CD14-positive monocyte (primary cell): ENCODE measurements around the gene PHOSPHO1. TPM values are rescaled to one million over a fixed set of nuclear protein-coding genes. Genes with fewer than 3 reads are reported as not detected.
A peak's percentile ranks its signal among the peaks of the same experiment; 100 is the strongest.

Experiments used
- DNase-seq, 3 donors: peaks; one replicate each; pipeline ENCODE4 v3.0.0-alpha.2; 2011 to 2022
- H2AFZ ChIP-seq: 2 replicates; pipeline ENCODE4 v1.6.0; 2012; ENCODE audit warnings: mild to moderate bottlenecking, low read depth, low read length, inconsistent platforms; ENCODE audit not compliant: insufficient read depth, poor library complexity, severe bottlenecking
- H3K27ac ChIP-seq, 2 donors: 1 replicate in 1 of 2; 2 replicates in 1 of 2; pipeline ENCODE4 v1.5.1; 2012 to 2013; ENCODE audit warnings: low read length in 2 of 2, control low read depth in 1 of 2, inconsistent platforms in 1 of 2, low read depth in 1 of 2, mild to moderate bottlenecking in 1 of 2
- H3K27me3 ChIP-seq, 2 donors: one replicate each; pipeline versions ENCODE4 v1.6.0 to v1.6.1; 2011 to 2013; ENCODE audit warnings: low read length in 2 of 2; ENCODE audit not compliant: control insufficient read depth in 2 of 2, insufficient read depth in 2 of 2
- H3K36me3 ChIP-seq, 2 donors: replicated peaks in 1 of 2; 1 replicate in 1 of 2; 2 replicates in 1 of 2; pipeline versions ENCODE4 v1.5.1 to v1.6.1; 2012 to 2013; ENCODE audit warnings: low read length in 2 of 2, control low read depth in 1 of 2, inconsistent platforms in 1 of 2, mild to moderate bottlenecking in 1 of 2; ENCODE audit not compliant: insufficient read depth in 2 of 2, control insufficient read depth in 1 of 2
- H3K4me1 ChIP-seq, 2 donors: 1 replicate in 1 of 2; 2 replicates in 1 of 2; pipeline versions ENCODE4 v1.5.1 to v1.6.1; 2012 to 2013; ENCODE audit warnings: low read length in 2 of 2, control low read depth in 1 of 2, inconsistent platforms in 1 of 2, mild to moderate bottlenecking in 1 of 2, moderate library complexity in 1 of 2; ENCODE audit not compliant: insufficient read depth in 2 of 2, control insufficient read depth in 1 of 2
- H3K4me2 ChIP-seq: replicated peaks from 2 replicates; pipeline ENCODE3; 2012; ENCODE audit warnings: low read length, moderate library complexity, mild to moderate bottlenecking; ENCODE audit not compliant: poor library complexity, severe bottlenecking; ENCODE audit errors: extremely low read depth
- H3K4me3 ChIP-seq, 3 experiments: fragments of 200-600 bp in 1 of 3; sonication (generic) in 1 of 3; replicated peaks in 1 of 3; 1 replicate in 2 of 3; 2 replicates in 1 of 3; pipeline ENCODE4 v1.5.1; 2011 to 2013; ENCODE audit warnings: low read length in 3 of 3, mild to moderate bottlenecking in 3 of 3, control low read depth in 2 of 3, low read depth in 2 of 3, inconsistent platforms in 1 of 3, moderate library complexity in 1 of 3
- H3K79me2 ChIP-seq: 2 replicates; pipeline ENCODE4 v1.6.0; 2012; ENCODE audit warnings: mild to moderate bottlenecking, control low read depth, inconsistent platforms, low read length, moderate library complexity; ENCODE audit not compliant: insufficient read depth
- H3K9ac ChIP-seq: 2 replicates; pipeline ENCODE4 v1.6.0; 2017; ENCODE audit warnings: low read length, mild to moderate bottlenecking; ENCODE audit not compliant: insufficient read depth, poor library complexity, severe bottlenecking
- H3K9me3 ChIP-seq, 2 donors: replicated peaks in 1 of 2; 1 replicate in 1 of 2; 2 replicates in 1 of 2; pipeline versions ENCODE4 v1.5.1 to v1.6.1; 2012 to 2013; ENCODE audit warnings: low read length in 2 of 2, control low read depth in 1 of 2; ENCODE audit not compliant: control insufficient read depth in 1 of 2, insufficient read depth in 1 of 2
- H4K20me1 ChIP-seq: 2 replicates; pipeline ENCODE4 v1.6.0; 2012; ENCODE audit warnings: mild to moderate bottlenecking, low read length, control low read depth, moderate library complexity; ENCODE audit not compliant: insufficient read depth
- H3K27ac Mint-ChIP-seq, 7 donors: one replicate each; pipeline ENCODE4 v1.8.0; 2020; ENCODE audit warnings: mild to moderate bottlenecking in 7 of 7, mixed read lengths in 7 of 7, moderate library complexity in 6 of 7, inconsistent platforms in 2 of 7
- H3K27me3 Mint-ChIP-seq, 3 donors: one replicate each; pipeline ENCODE4 v1.8.0; 2021 to 2022; ENCODE audit warnings: low read depth in 3 of 3, mild to moderate bottlenecking in 3 of 3, mixed read lengths in 3 of 3, moderate library complexity in 3 of 3, inconsistent platforms in 1 of 3
- H3K36me3 Mint-ChIP-seq, 2 donors: one replicate each; pipeline ENCODE4 v1.8.0; 2020; ENCODE audit warnings: mixed read lengths in 2 of 2, inconsistent platforms in 1 of 2, mild to moderate bottlenecking in 1 of 2
- H3K4me1 Mint-ChIP-seq: one replicate; pipeline ENCODE4 v1.8.0; 2020; ENCODE audit warnings: mild to moderate bottlenecking, mixed read lengths
- H3K4me3 Mint-ChIP-seq, 2 donors: one replicate each; pipeline ENCODE4 v1.8.0; 2020; ENCODE audit warnings: mild to moderate bottlenecking in 2 of 2, mixed read lengths in 2 of 2, moderate library complexity in 1 of 2
- H3K9me3 Mint-ChIP-seq, 7 donors: one replicate each; pipeline ENCODE4 v1.8.0; 2020 to 2022; ENCODE audit warnings: mixed read lengths in 7 of 7, mild to moderate bottlenecking in 6 of 7, moderate library complexity in 6 of 7, inconsistent platforms in 2 of 7
- CTCF ChIP-seq: fragments of 200-600 bp; IDR thresholded peaks from one replicate; pipeline ENCODE4 v1.8.0; 2022; ENCODE audit warnings: antibody characterized with exemption, mild to moderate bottlenecking
- WGBS: methylation state at CpG from one replicate; pipeline ENCODE4 v1.1.5; 2013; ENCODE audit warnings: missing lambda C conversion rate; ENCODE audit not compliant: insufficient coverage; 5-methylcytosine and 5-hydroxymethylcytosine counted together
- intact Hi-C, 2 donors: fragments of 100-400 bp; cut with micrococcal nuclease; formaldehyde crosslinking; loops; one replicate each; pipeline versions ENCODE4 v1.15.0 to v1.15.1; 2023
- polyA plus RNA-seq, 3 donors: library from polyadenylated mRNA; depleted of rRNA in 1 of 3; unstranded in 2 of 3; stranded (reverse) in 1 of 3; fragments of 300-500 nt in 2 of 3; fragments of >200 nt in 1 of 3; fragmentation: Illumina TruSeq in 2 of 3; gene quantifications; 1 replicate in 2 of 3; 2 replicates in 1 of 3; pipeline ENCODE4 v1.2.3, GENCODE V29; 2012 to 2021

Gene PHOSPHO1
- polyA plus RNA-seq, 3 donors, result 0.51 to 1.4 (median 0.61) TPM

- H3K4me1 ChIP-seq, result peaks cover 39 to 59% of the 10 kb centered on the region in 2 donors
- H3K36me3 ChIP-seq, result peaks cover 16 to 23% of the 10 kb centered on the region in 2 donors
- peaks cover 18% of the 10 kb centered on the region for H4K20me1 ChIP-seq
- peak overlapping the region; percentile 75 to 92 for H3K4me3 Mint-ChIP-seq
- peaks cover 57% of the 10 kb centered on the region for H3K4me1 Mint-ChIP-seq
- H3K4me2 ChIP-seq, result peak overlapping the region; percentile 76
- DNase-seq, result no peak
- H3K27me3 ChIP-seq, result peaks cover 19 to 48% of the 10 kb centered on the region in 2 donors
- peak overlapping the region; percentile 32 for H2AFZ ChIP-seq
- no peak for TF ChIP-seq CTCF
- H3K9ac ChIP-seq, result peak overlapping the region; percentile 12
- H3K27ac Mint-ChIP-seq, result no peak overlapping the region
- 42% methylated on average over 2 of the region's 11 CpGs for WGBS
- no peak overlapping the region for H3K27ac ChIP-seq
- intact Hi-C loops, result loop anchor here in 1 of 2 donors (5.0 kb wide), 1 partner anchor 67 kb away; no protein-coding TSS in a partner anchor
- peaks cover 36% of the 10 kb centered on the region in 2 donors for H3K36me3 Mint-ChIP-seq
- peaks cover 0 to 5% of the 10 kb centered on the region in 2 donors for H3K9me3 ChIP-seq
- peak overlapping the region in 1 of 3 experiments; percentile 69 for H3K4me3 ChIP-seq
- H3K79me2 ChIP-seq, result no peaks in the 10 kb centered on the region
- H3K27me3 Mint-ChIP-seq, result peaks cover 48 to 72% (median 56%) of the 10 kb centered on the region in 3 donors
- H3K9me3 Mint-ChIP-seq, result peaks cover 0 to 13% (median 7%) of the 10 kb centered on the region in 7 donors
Observed at GRCh38 chr17:49224997-49225337, 5.6 kb downstream of the PHOSPHO1 start.

GRCh38 chr17:49224198-49224996, 6.2 kb downstream of the PHOSPHO1 start:
- Histone ChIP-seq H3K4me1 (peaks cover 40 to 59% of the 10 kb centered on the region in 2 donors), H3K27me3 (peaks cover 15 to 42% of the 10 kb centered on the region in 2 donors), H3K4me2 (peak overlapping the region; percentile 76), H4K20me1 (peaks cover 18% of the 10 kb centered on the region), H3K4me3 (peak overlapping the region; percentile 2 to 69 (median 26)), H3K79me2 (no peaks in the 10 kb centered on the region), H3K9ac (peak overlapping the region; percentile 38), H2AFZ (peak overlapping the region; percentile 32), H3K36me3 (peaks cover 16 to 23% of the 10 kb centered on the region in 2 donors), H3K27ac (no peak overlapping the region), H3K9me3 (peaks cover 0 to 5% of the 10 kb centered on the region in 2 donors)
- 1% methylated on average over 93 of the region's 95 CpGs for WGBS
- Mint-ChIP-seq H3K4me1 (peaks cover 57% of the 10 kb centered on the region), H3K36me3 (peaks cover 34 to 38% of the 10 kb centered on the region in 2 donors), H3K27ac (no peak overlapping the region), H3K9me3 (peaks cover 0 to 13% (median 7%) of the 10 kb centered on the region in 7 donors), H3K4me3 (peak overlapping the region; percentile 75 to 92), H3K27me3 (peaks cover 44 to 67% (median 50%) of the 10 kb centered on the region in 3 donors)
- DNase-seq, result peak in 1 of 3 donors; percentile 15
- intact Hi-C loops, result no loop called here
- TF ChIP-seq CTCF, result no peak
